CD4-positive, alpha-beta T cell treated with Interleukin-17A for 1 hour (primary cell): Measurements from ENCODE around the gene TDRD5.
"Not testable (repeated sequence)": the region's sequence is repeated elsewhere in the genome, so short reads cannot be mapped to it uniquely, and the experiment has no call there.

Experiments
- DNase-seq: peaks from one replicate; pipeline ENCODE4 v3.0.0-alpha.2; 2020

Gene TDRD5

GRCh38 chr1:179612361-179612760, 20.7 kb downstream of the TDRD5 start:
- DNase-seq = no peak

GRCh38 chr1:179630719-179631118, 39.1 kb downstream of the TDRD5 start:
- DNase-seq = no peak

GRCh38 chr1:179632868-179633267, 41.2 kb downstream of the TDRD5 start:
- DNase-seq = no peak

DNA sequence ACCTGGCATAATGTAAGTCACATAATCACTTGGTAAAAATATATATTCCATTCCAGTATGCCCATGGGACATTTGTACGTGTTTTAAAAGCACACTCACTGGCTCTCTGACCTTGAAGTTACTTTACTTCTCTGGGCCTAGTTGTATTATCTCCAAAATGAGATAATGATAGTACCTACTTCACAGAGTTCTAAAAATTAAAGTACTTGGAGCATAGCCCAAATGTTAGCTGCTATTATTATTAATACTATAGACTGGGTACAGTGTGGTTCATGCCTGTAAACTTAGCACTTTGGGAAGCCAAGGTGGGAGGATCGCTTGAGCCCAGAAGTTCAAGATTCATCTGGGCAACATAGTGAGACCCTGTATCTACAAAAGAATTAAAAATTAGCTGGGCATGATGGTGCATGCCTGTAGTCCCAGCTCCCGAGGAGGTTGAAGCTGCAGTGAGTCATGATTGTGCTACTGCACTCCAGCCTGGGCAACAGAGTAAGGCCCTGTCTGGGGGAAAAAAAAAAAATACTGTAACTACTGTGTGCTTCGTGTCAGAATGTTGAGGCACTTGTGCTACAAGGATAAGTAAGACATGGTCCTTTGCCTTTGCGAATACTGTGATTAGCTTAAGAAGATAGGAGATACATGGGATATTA, 45.7 kb downstream of the TDRD5 start:
- DNase-seq = no peak

DNA sequence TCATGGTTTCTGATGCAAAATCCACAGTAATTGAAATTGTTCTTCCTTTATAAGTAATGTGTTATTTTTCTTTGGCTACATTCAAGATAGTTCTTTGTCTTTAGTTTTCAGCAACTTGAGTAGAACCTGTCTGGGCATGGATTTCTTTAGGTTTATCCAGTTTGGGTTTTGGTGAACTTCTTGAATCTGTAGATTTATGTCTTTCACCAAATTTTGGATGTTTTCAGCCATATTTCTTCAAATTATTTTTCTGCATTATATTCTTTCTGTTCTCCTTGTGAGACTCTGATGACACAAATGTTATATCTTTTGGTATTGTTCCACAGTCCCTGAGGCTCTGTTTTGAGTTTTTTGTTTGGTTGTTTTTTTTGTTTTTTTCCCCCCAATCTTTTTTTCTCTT, 69.4 kb downstream of the TDRD5 start:
- DNase-seq = no peak

- no peak for DNase-seq
These were observed 72.2 kb downstream of the TDRD5 start for GRCh38 chr1:179663810-179664209.

DNA sequence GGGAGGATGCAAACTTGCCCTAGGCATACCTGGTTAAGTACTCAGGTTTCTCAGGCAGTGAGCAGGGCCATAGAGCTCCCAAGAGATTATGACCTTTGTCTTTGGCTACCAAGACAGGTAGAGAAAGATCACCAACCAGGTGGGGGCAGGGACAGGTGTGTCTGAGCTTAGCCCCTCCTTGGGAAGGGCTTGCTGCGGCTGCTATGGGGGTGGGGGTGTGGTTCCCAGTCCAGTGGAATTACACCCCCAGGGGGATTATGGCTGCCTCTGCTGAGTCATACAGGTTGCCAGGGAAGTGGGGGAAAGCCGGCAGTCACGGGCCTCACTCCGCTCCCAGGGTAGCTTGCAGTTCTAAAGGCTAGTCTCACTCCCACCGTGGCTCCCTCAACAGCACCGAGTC, 86.2 kb downstream of the TDRD5 start:
- DNase-seq = no peak

- DNase-seq = not testable (repeated sequence)
These were observed 102.9 kb downstream of the TDRD5 start for GRCh38 chr1:179694530-179694929.

- no peak for DNase-seq
These were observed 111.4 kb downstream of the TDRD5 start for GRCh38 chr1:179702946-179703539.

- DNase-seq = peak; percentile 70
These were observed 114.8 kb downstream of the TDRD5 start for GRCh38 chr1:179706339-179706941.

DNA sequence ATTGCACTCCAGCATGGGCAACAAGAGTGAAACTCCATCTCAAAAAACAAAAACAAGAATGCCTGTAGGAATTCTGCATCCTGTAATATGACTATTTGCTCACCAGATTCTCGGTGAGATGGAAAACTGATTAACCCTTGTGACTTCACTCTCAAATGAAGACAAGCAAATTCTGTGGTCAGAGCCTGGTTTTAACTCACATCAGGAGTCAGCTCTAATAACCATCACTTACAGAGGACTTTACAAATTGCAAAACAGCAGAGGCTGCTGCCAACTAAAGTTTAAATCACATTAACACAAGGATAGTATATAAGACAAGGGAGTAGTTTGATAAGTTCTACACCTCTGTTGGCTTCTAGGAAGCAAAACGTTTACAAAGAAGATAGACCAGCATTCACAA, 115.8 kb downstream of the TDRD5 start:
- no peak for DNase-seq

- DNase-seq = no peak
These were observed 117.0 kb downstream of the TDRD5 start for GRCh38 chr1:179708434-179709195.

- DNase-seq = peak; percentile 74
These were observed 118.3 kb downstream of the TDRD5 start for GRCh38 chr1:179709841-179710329.

DNA sequence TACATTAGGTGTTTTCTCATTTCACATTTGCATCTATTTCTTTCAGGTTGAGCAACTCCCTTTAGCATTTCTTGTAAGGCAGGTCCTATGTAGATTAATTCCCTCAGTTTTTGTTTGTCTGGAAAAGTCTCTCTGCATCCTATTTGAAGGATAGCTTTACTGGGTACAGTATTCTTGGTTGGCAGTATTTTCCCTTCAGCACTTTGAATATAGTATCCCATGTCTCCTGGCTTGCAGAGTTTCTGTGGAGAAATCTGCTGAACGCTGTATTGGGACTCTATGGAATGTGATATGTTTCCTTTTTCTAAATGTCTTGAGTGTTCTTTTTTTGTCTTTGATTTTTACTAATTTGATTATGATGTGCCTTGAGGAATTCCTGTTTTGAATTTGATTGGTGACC, 122.5 kb downstream of the TDRD5 start:
- DNase-seq = no peak

DNA sequence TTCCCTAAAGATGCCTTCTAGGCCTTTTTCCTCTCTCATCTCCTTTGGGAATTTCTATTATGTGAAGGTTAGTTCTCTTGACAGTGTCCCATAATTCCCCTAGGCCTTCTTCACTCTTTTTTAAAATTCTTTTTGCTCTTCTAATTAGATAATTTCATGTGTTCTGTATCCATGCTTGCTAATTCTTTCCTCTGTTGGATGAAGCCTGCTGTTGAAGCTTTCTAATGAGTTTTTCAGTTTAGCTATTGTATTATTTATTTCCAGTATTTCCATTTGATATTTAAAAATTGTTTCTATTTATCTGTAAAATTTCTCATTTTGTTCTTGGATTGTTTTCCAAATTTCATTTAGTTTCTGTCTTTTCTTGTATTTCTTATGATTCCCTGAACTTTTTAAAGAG, 123.0 kb downstream of the TDRD5 start:
- no peak for DNase-seq

GRCh38 chr1:179719272-179719671, 127.6 kb downstream of the TDRD5 start:
- DNase-seq = no peak

DNA sequence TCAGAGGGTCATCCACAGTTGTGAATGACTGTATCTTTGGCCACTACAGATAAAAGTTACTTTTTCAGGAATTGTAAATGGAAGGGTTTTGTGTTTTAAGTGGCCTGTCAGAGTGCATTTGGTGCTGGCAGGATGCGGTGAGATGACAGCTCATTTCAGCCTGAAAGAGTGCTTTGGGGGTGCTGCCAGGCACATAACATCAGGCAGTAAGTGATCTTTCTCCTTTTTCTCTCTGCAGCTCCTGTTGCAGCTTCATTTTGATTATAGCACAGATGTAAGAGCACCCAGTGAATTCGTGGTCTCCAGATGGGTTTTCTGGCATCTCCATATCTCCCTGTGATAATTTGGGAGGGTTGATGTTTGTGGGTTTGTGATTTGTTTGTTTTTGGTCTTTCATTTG, 136.6 kb downstream of the TDRD5 start:
- no peak for DNase-seq

- DNase-seq = no peak
These were observed 138.2 kb downstream of the TDRD5 start for GRCh38 chr1:179729881-179730280.

DNA sequence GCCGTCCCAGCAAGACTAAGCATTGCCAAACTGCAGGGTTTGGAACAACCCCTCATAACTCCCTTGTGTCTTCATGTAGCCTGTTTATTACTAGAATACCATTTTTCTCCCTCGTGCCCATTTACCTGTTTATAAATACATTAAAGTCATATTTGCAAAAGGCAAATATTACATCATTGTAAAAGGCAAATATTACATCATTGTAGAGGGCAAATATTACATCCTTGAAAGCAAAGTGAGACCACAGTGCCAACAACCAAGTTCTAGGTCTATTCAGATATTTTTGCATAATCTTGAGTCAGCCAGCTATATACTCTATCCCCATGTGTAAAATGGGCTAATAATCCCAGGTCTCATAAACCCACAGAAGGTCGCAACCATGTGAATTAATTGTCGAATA, 140.0 kb downstream of the TDRD5 start:
- no peak for DNase-seq
